Neural cell (in vitro differentiated cells): ENCODE data around the gene FOXL3. TPM values are rescaled to one million over a fixed set of nuclear protein-coding genes. Genes with fewer than 3 reads are reported as not detected.

Experiments used
- H2AFZ ChIP-seq: fragments of 200-600, 300-800 bp; sonication (generic), shearing (Covaris generic); 2 replicates; pipeline ENCODE4 v1.6.0; 2014; ENCODE audit warnings: low read depth, mild to moderate bottlenecking, antibody characterized with exemption, low read length, moderate library complexity
- H3F3A ChIP-seq: fragments of 200-600 bp; shearing (Covaris generic); 2 replicates; pipeline ENCODE4 v1.6.1; 2016; ENCODE audit warnings: mild to moderate bottlenecking, moderate library complexity, mixed read lengths, antibody characterized with exemption, low read length; ENCODE audit not compliant: insufficient read depth, poor library complexity, severe bottlenecking
- H3K27ac ChIP-seq: fragments of 200-600, 300-800 bp; sonication (generic), shearing (Covaris generic); 2 replicates; pipeline ENCODE4 v1.5.1; 2014; ENCODE audit warnings: mild to moderate bottlenecking, low read length, moderate library complexity
- H3K27me3 ChIP-seq: fragments of 300-800, 200-600 bp; sonication (generic), shearing (Covaris generic); 2 replicates; pipeline ENCODE4 v1.6.0; 2014; ENCODE audit warnings: mild to moderate bottlenecking, low read depth, low read length, moderate library complexity; ENCODE audit not compliant: insufficient read depth
- H3K36me3 ChIP-seq: fragments of 300-800, 200-600 bp; sonication (generic), shearing (Covaris generic); 2 replicates; pipeline ENCODE4 v1.5.1; 2014; ENCODE audit warnings: mild to moderate bottlenecking, antibody characterized with exemption, low read length, moderate library complexity; ENCODE audit not compliant: insufficient read depth
- H3K4me2 ChIP-seq: fragments of 300-800, 200-600 bp; sonication (generic), shearing (Covaris generic); 2 replicates; pipeline ENCODE4 v1.6.0; 2014; ENCODE audit warnings: mild to moderate bottlenecking, low read length
- H3K4me3 ChIP-seq: fragments of 300-800, 200-600 bp; sonication (generic), shearing (Covaris generic); 2 replicates; pipeline ENCODE4 v1.5.1; 2014; ENCODE audit warnings: mild to moderate bottlenecking, low read length, moderate library complexity
- H3K79me2 ChIP-seq: fragments of 200-600 bp; shearing (Covaris generic); replicated peaks from 2 replicates; pipeline ENCODE4 v1.6.0; 2014; ENCODE audit warnings: mild to moderate bottlenecking, low read length, moderate library complexity; ENCODE audit not compliant: insufficient read depth
- H3K9ac ChIP-seq: fragments of 300-800, 200-600 bp; sonication (generic), shearing (Covaris generic); 2 replicates; pipeline ENCODE4 v1.6.1; 2016; ENCODE audit warnings: mild to moderate bottlenecking, low read length, mixed read lengths
- H3K9me2 ChIP-seq: fragments of 200-600 bp; shearing (Covaris generic); 2 replicates; pipeline ENCODE4 v1.6.1; 2016; ENCODE audit warnings: mild to moderate bottlenecking, low read length, mixed read lengths; ENCODE audit not compliant: insufficient read depth
- H3K9me3 ChIP-seq: fragments of 200-600, 300-800 bp; sonication (generic), shearing (Covaris generic); 2 replicates; pipeline ENCODE4 v1.6.1; 2016; ENCODE audit warnings: mild to moderate bottlenecking, mixed run types, low read length, moderate library complexity, mixed read lengths
- H4K20me1 ChIP-seq: fragments of 200-600 bp; shearing (Covaris generic); 2 replicates; pipeline ENCODE4 v1.6.1; 2016; ENCODE audit warnings: mild to moderate bottlenecking, mixed run types; ENCODE audit not compliant: insufficient read depth
- EP300 ChIP-seq: fragments of 450-650 bp; conservative IDR thresholded peaks from 2 replicates; pipeline ENCODE4 v1.6.1; 2014; ENCODE audit warnings: antibody characterized with exemption, mild to moderate bottlenecking, moderate library complexity; ENCODE audit not compliant: poor library complexity, severe bottlenecking
- EZH2 ChIP-seq: fragments of 200-600, 300-800 bp; shearing (Covaris generic), sonication (generic); IDR thresholded peaks from 2 replicates; pipeline ENCODE4 v1.6.1; 2014; ENCODE audit warnings: antibody characterized with exemption, low read length, borderline replicate concordance, mild to moderate bottlenecking; ENCODE audit not compliant: insufficient read depth, poor library complexity, severe bottlenecking
- MXI1 ChIP-seq: fragments of 450-650 bp; conservative IDR thresholded peaks from 2 replicates; pipeline ENCODE4 v1.6.1; 2014; ENCODE audit warnings: antibody characterized with exemption, mild to moderate bottlenecking; ENCODE audit not compliant: poor library complexity, severe bottlenecking
- POLR2AphosphoS5 ChIP-seq: IDR thresholded peaks from 2 replicates; pipeline ENCODE4 v1.6.1; 2012
- RAD21 ChIP-seq: fragments of 450-650 bp; conservative IDR thresholded peaks from 2 replicates; pipeline ENCODE4 v1.6.1; 2014; ENCODE audit warnings: antibody characterized with exemption, mild to moderate bottlenecking, moderate library complexity
- SMC3 ChIP-seq: fragments of 450-650 bp; conservative IDR thresholded peaks from 2 replicates; pipeline ENCODE4 v1.6.1; 2014; ENCODE audit warnings: antibody characterized with exemption, mild to moderate bottlenecking, moderate library complexity; ENCODE audit not compliant: poor library complexity
- TAF1 ChIP-seq: IDR thresholded peaks from 2 replicates; pipeline ENCODE4 v1.6.1; 2012; ENCODE audit warnings: low read depth
- polyA plus RNA-seq: library from polyadenylated mRNA; depleted of rRNA; stranded (reverse); fragments of >200 nt; gene quantifications from 2 replicates; pipeline ENCODE4 v1.2.3, GENCODE V29; 2014
- TF ChIP-seq, protein P1 (sequence below): IDR thresholded peaks from 2 replicates; pipeline ENCODE4 v1.6.1; 2012; ENCODE audit warnings: borderline replicate concordance
- TF ChIP-seq, protein P2 (sequence below): fragments of 450-650 bp; IDR thresholded peaks from 2 replicates; pipeline ENCODE4 v1.5.1; 2014; ENCODE audit warnings: antibody characterized with exemption, mild to moderate bottlenecking, moderate library complexity; ENCODE audit not compliant: poor library complexity, severe bottlenecking

Gene FOXL3
- polyA plus RNA-seq, 1 donor from 2014 or later = not detected

DNA sequence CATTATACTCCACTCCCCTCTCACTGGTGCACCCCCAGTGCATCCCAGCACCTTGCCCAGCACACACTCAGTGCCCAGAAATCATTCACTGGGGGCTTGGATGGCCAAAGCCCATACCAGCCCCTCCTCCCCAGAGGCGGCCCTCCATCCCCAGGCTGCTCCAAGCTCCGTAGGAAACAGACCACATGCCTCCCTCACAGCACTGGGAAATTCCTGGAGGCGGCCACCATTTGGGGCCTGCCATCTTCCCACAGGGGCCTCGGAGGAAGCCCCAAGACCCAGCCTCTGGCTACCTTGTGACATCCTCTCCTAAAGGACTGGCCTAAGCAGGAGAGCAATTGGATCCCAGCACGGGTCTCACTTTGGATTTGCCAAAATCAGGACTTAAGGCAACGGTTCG is 49.7 kb downstream of the FOXL3 start:
- Histone ChIP-seq H2AFZ (no peak overlapping the region), H3K9me2 (no peaks in the 10 kb centered on the region), H3K27ac (no peak overlapping the region), H3K9ac (no peak overlapping the region), H3F3A (no peaks in the 10 kb centered on the region), H3K36me3 (no peaks in the 10 kb centered on the region), H3K9me3 (no peaks in the 10 kb centered on the region), H3K79me2 (no peaks in the 10 kb centered on the region), H4K20me1 (no peaks in the 10 kb centered on the region), H3K4me2 (no peak overlapping the region), H3K27me3 (no peaks in the 10 kb centered on the region), H3K4me3 (no peak overlapping the region)
- TF ChIP-seq RAD21 = no peak

DNA sequence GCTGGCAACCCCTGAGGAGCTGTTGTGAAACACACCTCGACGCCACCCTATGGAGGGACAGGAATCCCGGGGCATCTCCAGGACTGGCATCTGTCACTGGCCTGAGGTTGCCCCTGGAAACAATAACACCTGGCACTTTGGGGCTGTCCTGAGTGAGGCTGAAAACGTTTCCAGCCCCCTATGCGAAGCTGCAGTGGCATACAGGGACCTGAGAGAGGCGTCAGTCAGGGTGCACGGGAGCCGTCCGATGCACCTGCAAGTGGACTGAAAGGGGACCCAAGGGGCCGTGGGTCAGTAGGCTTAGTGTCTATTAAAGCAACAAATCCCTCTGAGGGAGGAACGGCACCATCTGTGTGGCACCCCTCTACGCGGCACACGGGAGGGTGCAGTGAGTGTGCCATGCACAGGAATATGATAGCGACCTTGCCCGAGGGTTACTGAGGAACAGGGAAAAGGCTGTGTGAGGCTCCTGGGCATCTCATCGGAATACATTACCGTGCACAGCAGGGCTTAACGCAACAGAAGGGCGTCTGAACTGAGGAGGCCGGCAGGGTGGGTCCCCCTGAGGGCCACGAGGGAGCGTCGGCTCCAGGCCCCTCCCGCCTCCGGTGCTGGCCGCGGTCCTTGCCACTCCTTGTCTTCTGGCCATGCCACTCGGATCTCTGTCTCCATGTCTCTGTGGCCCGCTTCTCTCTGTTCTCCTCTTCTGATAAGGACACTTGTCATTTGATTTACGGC is 50.4 kb downstream of the FOXL3 start:
- no peak overlapping the region for H2AFZ ChIP-seq
- no peaks in the 10 kb centered on the region for H3K9me2 ChIP-seq
- no peak overlapping the region for H3K27ac ChIP-seq
- H3K36me3 ChIP-seq = no peaks in the 10 kb centered on the region
- H4K20me1 ChIP-seq = no peaks in the 10 kb centered on the region
- no peaks in the 10 kb centered on the region for H3K9me3 ChIP-seq
- H3K9ac ChIP-seq = no peak overlapping the region
- H3K79me2 ChIP-seq = no peaks in the 10 kb centered on the region
- H3F3A ChIP-seq = no peaks in the 10 kb centered on the region
- H3K4me2 ChIP-seq = no peak overlapping the region
- H3K27me3 ChIP-seq = no peaks in the 10 kb centered on the region
- no peak overlapping the region for H3K4me3 ChIP-seq
- TF ChIP-seq POLR2AphosphoS5 (no peak), EZH2 (no peak), SMC3 (no peak), MXI1 (no peak), RAD21 (no peak), TAF1 (no peak), EP300 (no peak)
- TF ChIP-seq, protein P1, sequence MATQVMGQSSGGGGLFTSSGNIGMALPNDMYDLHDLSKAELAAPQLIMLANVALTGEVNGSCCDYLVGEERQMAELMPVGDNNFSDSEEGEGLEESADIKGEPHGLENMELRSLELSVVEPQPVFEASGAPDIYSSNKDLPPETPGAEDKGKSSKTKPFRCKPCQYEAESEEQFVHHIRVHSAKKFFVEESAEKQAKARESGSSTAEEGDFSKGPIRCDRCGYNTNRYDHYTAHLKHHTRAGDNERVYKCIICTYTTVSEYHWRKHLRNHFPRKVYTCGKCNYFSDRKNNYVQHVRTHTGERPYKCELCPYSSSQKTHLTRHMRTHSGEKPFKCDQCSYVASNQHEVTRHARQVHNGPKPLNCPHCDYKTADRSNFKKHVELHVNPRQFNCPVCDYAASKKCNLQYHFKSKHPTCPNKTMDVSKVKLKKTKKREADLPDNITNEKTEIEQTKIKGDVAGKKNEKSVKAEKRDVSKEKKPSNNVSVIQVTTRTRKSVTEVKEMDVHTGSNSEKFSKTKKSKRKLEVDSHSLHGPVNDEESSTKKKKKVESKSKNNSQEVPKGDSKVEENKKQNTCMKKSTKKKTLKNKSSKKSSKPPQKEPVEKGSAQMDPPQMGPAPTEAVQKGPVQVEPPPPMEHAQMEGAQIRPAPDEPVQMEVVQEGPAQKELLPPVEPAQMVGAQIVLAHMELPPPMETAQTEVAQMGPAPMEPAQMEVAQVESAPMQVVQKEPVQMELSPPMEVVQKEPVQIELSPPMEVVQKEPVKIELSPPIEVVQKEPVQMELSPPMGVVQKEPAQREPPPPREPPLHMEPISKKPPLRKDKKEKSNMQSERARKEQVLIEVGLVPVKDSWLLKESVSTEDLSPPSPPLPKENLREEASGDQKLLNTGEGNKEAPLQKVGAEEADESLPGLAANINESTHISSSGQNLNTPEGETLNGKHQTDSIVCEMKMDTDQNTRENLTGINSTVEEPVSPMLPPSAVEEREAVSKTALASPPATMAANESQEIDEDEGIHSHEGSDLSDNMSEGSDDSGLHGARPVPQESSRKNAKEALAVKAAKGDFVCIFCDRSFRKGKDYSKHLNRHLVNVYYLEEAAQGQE = no peak
- TF ChIP-seq, protein P2, sequence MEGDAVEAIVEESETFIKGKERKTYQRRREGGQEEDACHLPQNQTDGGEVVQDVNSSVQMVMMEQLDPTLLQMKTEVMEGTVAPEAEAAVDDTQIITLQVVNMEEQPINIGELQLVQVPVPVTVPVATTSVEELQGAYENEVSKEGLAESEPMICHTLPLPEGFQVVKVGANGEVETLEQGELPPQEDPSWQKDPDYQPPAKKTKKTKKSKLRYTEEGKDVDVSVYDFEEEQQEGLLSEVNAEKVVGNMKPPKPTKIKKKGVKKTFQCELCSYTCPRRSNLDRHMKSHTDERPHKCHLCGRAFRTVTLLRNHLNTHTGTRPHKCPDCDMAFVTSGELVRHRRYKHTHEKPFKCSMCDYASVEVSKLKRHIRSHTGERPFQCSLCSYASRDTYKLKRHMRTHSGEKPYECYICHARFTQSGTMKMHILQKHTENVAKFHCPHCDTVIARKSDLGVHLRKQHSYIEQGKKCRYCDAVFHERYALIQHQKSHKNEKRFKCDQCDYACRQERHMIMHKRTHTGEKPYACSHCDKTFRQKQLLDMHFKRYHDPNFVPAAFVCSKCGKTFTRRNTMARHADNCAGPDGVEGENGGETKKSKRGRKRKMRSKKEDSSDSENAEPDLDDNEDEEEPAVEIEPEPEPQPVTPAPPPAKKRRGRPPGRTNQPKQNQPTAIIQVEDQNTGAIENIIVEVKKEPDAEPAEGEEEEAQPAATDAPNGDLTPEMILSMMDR = no peak

Other genes starting within 250 kb of the FOXL3 start
- 22.7 and 29.7 TPM in 2 replicates for gene FAM20C, start 97.6 kb upstream of the FOXL3 start, polyA plus RNA-seq
- 4.1 and 5.4 TPM in 2 replicates for gene PDGFA, start 229.7 kb downstream of the FOXL3 start, polyA plus RNA-seq